Measurements from ENCODE around the gene DSCAM. TPM values are rescaled to one million over a fixed set of nuclear protein-coding genes. Genes with fewer than 3 reads are reported as not detected.
A peak's percentile ranks its signal among the peaks of the same experiment; 100 is the strongest.

DSCAM gene
- total RNA-seq, 1 donor from 2014 or later: 0.21 TPM

GRCh38 chr21:40471103-40471502 is 375.9 kb downstream of the DSCAM start:
- Mint-ChIP-seq H3K9me3 (ENCODE audit: unreplicated experiment) (peaks cover 15% of the 10 kb centered on the region), H3K4me3 (ENCODE audit: unreplicated experiment) (no peak overlapping the region), H3K4me1 (ENCODE audit: unreplicated experiment) (no peaks in the 10 kb centered on the region), H3K27me3 (ENCODE audit: unreplicated experiment) (no peaks in the 10 kb centered on the region), H3K36me3 (ENCODE audit: low read depth, unreplicated experiment) (peaks cover 10% of the 10 kb centered on the region), H3K27ac (ENCODE audit: unreplicated experiment) (no peak overlapping the region)
- DNase-seq (ENCODE audit: low spot score): no peak
- no peak for TF ChIP-seq CTCF (IDR thresholded peaks at IDR 0.05; ENCODE audit: unreplicated experiment)

- Mint-ChIP-seq H3K27me3 (ENCODE audit: unreplicated experiment) (peaks cover 5% of the 10 kb centered on the region), H3K4me1 (ENCODE audit: unreplicated experiment) (no peaks in the 10 kb centered on the region), H3K4me3 (ENCODE audit: unreplicated experiment) (no peak overlapping the region), H3K36me3 (ENCODE audit: low read depth, unreplicated experiment) (peaks cover 8% of the 10 kb centered on the region), H3K27ac (ENCODE audit: unreplicated experiment) (no peak overlapping the region), H3K9me3 (ENCODE audit: unreplicated experiment) (peaks cover 27% of the 10 kb centered on the region)
- DNase-seq (ENCODE audit: low spot score): no peak
- peak; percentile 45 for TF ChIP-seq CTCF (IDR thresholded peaks at IDR 0.05; ENCODE audit: unreplicated experiment)
Measured at GRCh38 chr21:40466893-40467483, 380.0 kb downstream of the DSCAM start.

GRCh38 chr21:40465382-40465781 is 381.6 kb downstream of the DSCAM start:
- H3K9me3 Mint-ChIP-seq (ENCODE audit: unreplicated experiment): peaks cover 24% of the 10 kb centered on the region

GRCh38 chr21:40463176-40463575 is 383.8 kb downstream of the DSCAM start:
- Mint-ChIP-seq H3K9me3 (ENCODE audit: unreplicated experiment) (peaks cover 24% of the 10 kb centered on the region), H3K4me1 (ENCODE audit: unreplicated experiment) (no peaks in the 10 kb centered on the region), H3K36me3 (ENCODE audit: low read depth, unreplicated experiment) (peaks cover 8% of the 10 kb centered on the region), H3K27ac (ENCODE audit: unreplicated experiment) (no peak overlapping the region), H3K4me3 (ENCODE audit: unreplicated experiment) (no peak overlapping the region), H3K27me3 (ENCODE audit: unreplicated experiment) (peaks cover 5% of the 10 kb centered on the region)
- DNase-seq (ENCODE audit: low spot score): no peak
- TF ChIP-seq CTCF (IDR thresholded peaks at IDR 0.05; ENCODE audit: unreplicated experiment): no peak

More at GRCh38 chr21:40465382-40465781, 381.6 kb downstream of the DSCAM start:
- no peak overlapping the region for H3K4me3 Mint-ChIP-seq (ENCODE audit: unreplicated experiment)
- no peak for DNase-seq (ENCODE audit: low spot score)
- peaks cover 5% of the 10 kb centered on the region for H3K27me3 Mint-ChIP-seq (ENCODE audit: unreplicated experiment)
- peaks cover 8% of the 10 kb centered on the region for H3K36me3 Mint-ChIP-seq (ENCODE audit: low read depth, unreplicated experiment)
- H3K4me1 Mint-ChIP-seq (ENCODE audit: unreplicated experiment): no peaks in the 10 kb centered on the region
- no peak for TF ChIP-seq CTCF (IDR thresholded peaks at IDR 0.05; ENCODE audit: unreplicated experiment)
- no peak overlapping the region for H3K27ac Mint-ChIP-seq (ENCODE audit: unreplicated experiment)

GRCh38 chr21:40461008-40461407 is 385.9 kb downstream of the DSCAM start:
- peaks cover 5% of the 10 kb centered on the region for H3K27me3 Mint-ChIP-seq (ENCODE audit: unreplicated experiment)
- peaks cover 24% of the 10 kb centered on the region for H3K9me3 Mint-ChIP-seq (ENCODE audit: unreplicated experiment)
- DNase-seq (ENCODE audit: low spot score): no peak
- H3K27ac Mint-ChIP-seq (ENCODE audit: unreplicated experiment): no peak overlapping the region
- H3K36me3 Mint-ChIP-seq (ENCODE audit: low read depth, unreplicated experiment): peaks cover 5% of the 10 kb centered on the region
- H3K4me1 Mint-ChIP-seq (ENCODE audit: unreplicated experiment): no peaks in the 10 kb centered on the region
- no peak overlapping the region for H3K4me3 Mint-ChIP-seq (ENCODE audit: unreplicated experiment)
- no peak for TF ChIP-seq CTCF (IDR thresholded peaks at IDR 0.05; ENCODE audit: unreplicated experiment)

All from endothelial cell (in vitro differentiated cells).